ENCODE results near the gene UCP1.

UCP1 gene, protein sequence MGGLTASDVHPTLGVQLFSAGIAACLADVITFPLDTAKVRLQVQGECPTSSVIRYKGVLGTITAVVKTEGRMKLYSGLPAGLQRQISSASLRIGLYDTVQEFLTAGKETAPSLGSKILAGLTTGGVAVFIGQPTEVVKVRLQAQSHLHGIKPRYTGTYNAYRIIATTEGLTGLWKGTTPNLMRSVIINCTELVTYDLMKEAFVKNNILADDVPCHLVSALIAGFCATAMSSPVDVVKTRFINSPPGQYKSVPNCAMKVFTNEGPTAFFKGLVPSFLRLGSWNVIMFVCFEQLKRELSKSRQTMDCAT

GRCh38 chr4:140568507-140569306 lies at the start of gene UCP1:
Gene UCP1, minus strand, starts transcription at chr4:140568961. Its CDS starts 232 bp downstream, at chr4:140568729.
- peak; percentile 69 for DNase-seq (ENCODE audit: low spot score)

- no peak for DNase-seq (ENCODE audit: low spot score)
Observed at GRCh38 chr4:140617499-140618248, 48.9 kb upstream of the UCP1 start.

DNA sequence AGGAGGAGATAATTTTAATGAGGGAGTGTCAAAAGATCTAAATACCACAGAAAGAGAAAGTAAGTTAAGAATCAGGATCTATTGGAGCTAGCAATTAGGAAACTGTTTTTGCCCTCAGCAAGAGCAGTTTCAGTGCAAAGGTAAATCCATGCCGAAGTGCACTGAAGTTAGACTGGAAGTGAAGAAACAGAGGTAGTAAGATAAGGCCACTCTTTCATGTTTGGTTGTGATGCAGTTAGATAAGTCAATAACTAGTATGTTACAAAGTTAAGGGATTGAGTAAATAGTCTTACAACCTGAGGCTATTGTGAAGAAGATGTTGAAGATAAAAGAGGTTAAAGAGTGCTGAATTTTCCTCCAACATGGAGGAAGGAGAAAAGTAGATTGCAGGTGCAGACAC lies 46.7 kb upstream of the UCP1 start:
- peak; percentile 27 for DNase-seq (ENCODE audit: low spot score)

GRCh38 chr4:140612357-140612756 lies 43.6 kb upstream of the UCP1 start:
- DNase-seq (ENCODE audit: low spot score): no peak

DNA sequence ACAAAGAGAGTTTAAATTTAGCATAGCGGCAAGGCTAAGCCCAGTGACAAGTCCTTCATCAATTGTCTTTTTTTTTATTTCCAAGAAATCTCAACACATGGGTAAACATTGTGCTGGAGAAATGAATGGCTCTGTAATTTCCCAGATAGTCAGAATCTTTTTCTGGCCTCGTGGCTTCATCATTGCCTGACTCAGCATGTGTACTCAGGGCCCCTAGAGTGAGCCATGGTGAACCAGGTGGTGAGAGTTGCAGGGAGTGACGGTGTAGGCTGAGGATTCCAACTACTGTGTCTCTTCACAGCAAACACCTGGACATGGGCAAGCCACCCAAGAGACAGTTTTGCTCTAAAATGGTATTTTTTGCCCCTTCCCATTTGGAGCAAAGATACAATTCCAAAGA lies 43.1 kb upstream of the UCP1 start:
- DNase-seq (ENCODE audit: low spot score): no peak

DNA sequence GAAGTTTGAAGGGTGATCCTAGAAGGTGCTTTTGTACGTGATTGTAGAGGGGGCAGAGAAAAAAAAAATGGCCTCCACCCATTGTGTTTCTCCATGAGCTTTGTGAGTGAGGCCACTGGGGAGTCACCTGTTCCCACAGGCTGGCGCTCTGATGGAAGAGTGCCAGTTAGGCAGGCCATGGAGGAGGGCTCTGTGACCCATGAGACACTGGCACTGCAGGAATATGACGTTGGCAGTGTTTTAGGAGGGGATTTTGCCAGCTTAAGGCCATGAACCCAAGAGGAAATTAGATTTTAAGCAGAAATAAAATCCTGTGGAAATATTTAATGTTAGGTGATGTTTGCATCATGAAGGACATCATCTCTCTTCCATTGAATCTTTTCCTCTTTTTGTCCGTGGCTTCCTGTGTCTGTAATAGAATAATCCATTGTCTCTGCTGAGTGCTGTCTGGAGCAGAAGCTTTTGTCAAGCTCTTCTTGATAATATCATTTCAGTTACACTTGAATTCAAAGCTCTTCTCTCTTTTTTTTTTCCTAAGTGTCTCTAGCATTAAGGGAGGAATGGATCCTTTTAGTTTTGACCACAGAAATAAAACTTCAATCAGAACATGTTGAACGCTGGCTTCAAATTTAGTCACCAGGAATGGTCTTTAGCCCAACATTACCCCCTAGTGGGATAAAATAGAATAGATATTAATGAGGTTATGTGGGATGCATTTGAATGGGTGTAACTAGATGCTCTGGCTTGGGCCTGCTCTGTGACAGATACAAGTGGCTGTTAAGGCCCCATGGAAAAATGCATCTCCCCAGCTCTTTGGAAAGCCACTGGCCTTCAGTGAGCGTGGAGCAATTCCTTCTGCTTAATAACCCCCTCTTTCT lies 41.0 kb upstream of the UCP1 start:
- DNase-seq (ENCODE audit: low spot score): peak; percentile 69

- no peak for DNase-seq (ENCODE audit: low spot score)
Observed at GRCh38 chr4:140607852-140608251, 39.1 kb upstream of the UCP1 start.

GRCh38 chr4:140604544-140604943 lies 35.8 kb upstream of the UCP1 start:
- no peak for DNase-seq (ENCODE audit: low spot score)

DNA sequence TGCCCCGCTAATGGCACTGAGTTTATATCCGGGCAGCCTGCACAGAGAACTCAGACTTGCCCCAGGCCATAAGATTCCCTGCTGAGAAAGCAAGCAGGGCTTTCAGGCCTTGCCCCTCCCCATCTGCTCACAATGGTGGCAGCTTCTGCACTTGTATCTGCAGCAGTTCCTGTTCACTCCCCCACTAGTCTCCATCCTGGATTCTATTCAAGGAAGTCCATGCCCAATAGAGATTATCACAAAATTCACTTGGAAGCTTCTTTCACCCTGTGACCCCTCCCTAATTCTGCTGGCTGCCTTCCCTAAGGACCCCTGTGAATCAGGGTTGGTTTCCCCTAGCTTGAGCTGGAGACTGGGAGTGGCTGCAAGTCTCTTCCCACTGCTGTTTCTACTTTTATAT lies 34.5 kb upstream of the UCP1 start:
- DNase-seq (ENCODE audit: low spot score): no peak

GRCh38 chr4:140602714-140603113 lies 34.0 kb upstream of the UCP1 start:
- no peak for DNase-seq (ENCODE audit: low spot score)

GRCh38 chr4:140600408-140600807 lies 31.6 kb upstream of the UCP1 start:
- no peak for DNase-seq (ENCODE audit: low spot score)

GRCh38 chr4:140595065-140595464 lies 26.3 kb upstream of the UCP1 start:
- peak; percentile 56 for DNase-seq (ENCODE audit: low spot score)

DNA sequence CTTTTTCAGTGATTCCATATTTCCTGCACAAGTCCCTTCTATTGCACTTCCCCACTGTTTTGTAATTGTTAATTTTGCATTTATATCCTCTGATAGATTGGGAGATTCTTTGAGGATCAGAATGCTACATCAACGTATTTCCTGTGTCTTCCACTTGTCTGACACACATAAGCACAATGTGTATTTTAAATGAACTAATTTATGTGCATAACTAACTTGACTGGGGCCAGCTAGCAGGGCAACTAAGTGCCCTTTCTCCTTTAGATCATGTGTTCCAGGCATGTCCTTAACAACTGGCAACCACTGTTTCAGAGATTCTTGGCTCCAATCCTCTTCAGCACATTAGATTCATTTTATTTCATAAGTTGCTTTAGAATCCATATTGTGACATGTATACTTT lies 15.7 kb upstream of the UCP1 start:
- DNase-seq (ENCODE audit: low spot score): no peak

DNA sequence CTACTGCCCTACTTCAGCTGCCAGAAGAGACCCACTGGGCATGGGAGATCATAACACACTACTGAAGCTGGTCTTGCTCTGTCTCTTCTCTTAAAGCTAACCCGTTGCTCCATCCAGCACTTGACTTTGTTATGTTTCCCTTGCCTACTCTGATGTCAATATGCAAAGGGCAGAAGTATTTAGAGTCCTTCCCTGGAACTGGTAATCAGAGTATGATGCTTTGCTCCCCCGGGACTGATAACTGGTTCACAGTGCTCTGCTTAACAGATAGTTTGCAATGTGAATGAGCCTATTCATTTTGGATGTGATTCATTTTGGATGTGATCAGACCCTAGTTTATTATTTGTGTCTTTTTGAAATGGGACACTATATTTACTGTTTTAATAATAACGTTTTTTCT lies 12.3 kb upstream of the UCP1 start:
- peak; percentile 39 for DNase-seq (ENCODE audit: low spot score)

DNA sequence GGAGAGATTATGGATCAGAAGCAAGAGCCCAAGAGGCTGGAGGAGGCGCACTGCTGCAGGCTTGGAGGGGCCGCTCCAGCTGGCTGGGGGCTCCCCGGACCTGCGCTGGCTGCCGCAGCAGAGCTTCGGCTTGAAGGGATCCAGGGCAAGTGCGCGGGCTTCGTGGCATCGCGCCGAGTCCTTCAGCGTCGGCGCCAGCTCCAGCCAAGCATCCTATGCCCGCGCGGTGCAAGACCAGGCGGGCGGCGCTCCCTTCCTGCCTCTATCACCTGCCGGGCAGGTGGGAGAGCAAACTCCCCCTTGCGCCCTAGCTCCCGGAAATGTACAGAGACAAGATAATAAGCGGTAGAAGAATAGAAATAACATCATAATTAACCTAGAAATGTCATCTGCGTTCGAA lies 10.5 kb upstream of the UCP1 start:
- DNase-seq (ENCODE audit: low spot score): no peak

- DNase-seq (ENCODE audit: low spot score): no peak
Observed at GRCh38 chr4:140575489-140575888, 6.7 kb upstream of the UCP1 start.

- DNase-seq (ENCODE audit: low spot score): no peak
Observed at GRCh38 chr4:140571620-140572019, 2.9 kb upstream of the UCP1 start.

DNA sequence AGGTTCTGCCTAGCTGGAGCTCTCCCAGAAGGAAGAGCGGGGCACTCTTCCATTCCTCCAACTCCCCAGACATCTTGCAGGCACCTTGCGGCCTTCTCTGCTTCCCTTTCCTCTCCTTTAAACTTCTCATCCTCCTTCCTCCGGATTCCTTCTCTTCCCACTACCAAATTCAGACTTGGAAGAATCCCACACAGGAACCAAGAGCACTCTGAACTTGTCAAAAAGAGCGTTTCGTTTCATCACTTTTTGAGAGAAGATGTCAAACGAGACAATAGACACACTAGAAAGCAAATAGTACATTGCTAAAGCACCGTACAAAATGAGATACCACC lies 512 bp upstream of the UCP1 start:
- DNase-seq (ENCODE audit: low spot score): no peak

- no peak for DNase-seq (ENCODE audit: low spot score)
Observed at GRCh38 chr4:140559696-140560095, 9.1 kb downstream of the UCP1 start.

DNA sequence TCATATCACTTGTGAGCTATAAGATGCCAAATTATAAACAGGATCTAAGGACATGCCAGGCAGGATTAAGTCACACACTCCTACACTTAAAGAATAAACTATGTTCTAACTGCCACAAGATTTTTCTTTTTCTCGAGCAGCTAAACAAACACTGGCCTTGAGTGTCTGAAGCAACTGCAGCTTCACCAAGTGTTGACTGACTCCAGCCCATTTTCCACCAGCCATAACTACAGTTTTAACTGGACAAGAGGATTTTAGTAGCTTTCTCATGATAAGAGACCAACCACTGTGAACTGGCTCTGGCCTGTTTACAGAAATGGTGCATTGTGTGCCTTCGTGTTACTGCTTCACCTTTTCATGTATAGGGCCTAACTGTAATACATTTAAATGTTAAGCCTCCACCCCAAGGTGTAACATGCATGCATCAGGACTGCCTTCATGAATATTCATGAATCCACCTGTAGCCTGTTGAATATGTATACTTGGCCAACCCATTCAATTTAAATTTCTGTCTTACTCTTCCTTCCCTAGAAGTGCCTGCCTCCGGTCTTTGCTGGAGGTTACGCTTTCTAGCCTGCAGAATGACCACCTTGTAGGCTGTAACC lies 10.8 kb downstream of the UCP1 start:
- DNase-seq (ENCODE audit: low spot score): no peak

DNA sequence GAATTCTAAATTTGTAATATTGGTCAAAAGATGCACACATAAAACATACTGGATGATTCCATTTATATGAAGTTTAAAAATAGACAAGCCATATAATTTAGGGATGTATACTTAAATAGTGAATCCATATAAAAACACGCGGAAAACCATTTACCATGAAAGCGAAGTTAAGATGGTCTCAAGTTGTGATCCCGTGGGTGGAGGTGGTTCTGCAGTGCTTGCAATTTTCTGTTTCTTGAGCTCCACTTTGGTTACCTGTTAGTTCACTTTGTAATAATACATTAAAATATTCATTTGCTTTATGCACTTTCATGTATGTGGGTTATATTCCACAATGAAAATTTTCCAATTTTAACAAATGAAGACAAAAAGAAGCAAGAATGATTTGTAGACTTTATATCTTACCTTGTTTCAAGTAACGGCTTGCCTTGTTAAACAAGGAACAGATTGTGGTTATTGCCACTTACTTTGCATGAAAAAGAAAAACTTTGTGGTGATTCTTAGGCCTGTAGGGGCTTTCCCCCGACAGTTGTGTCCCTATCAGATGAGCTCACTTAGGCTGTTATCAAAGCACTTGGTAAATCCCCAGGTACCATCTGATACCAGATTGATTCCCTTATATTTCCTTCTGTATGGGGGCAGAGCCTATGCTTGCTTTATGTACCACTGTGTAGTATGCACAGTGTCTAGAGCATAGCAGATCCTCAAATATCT lies 12.2 kb downstream of the UCP1 start:
- DNase-seq (ENCODE audit: low spot score): no peak

All from HuH-7 (cell line).